NCI-H2196 treated with DMSO at 0.1 percent for 48 hours (cell line): ENCODE data around the gene COTL1.

Experiments used
- DNase-seq: peaks from one replicate; lab custom pipeline; 2025; ENCODE audit not compliant: unreplicated experiment; lab: John Stamatoyannopoulos, UW

The COTL1 gene

GRCh38 chr16:84617791-84618580 is at the start of gene COTL1:
COTL1 (minus strand) TSS chr16:84618078; CDS start chr16:84617914, 164 bp downstream.
- DNase-seq, result peak; percentile 65

- DNase-seq, result no peak
Observed at GRCh38 chr16:84665843-84666242, 48.0 kb upstream of the COTL1 start.

- DNase-seq, result no peak
Observed at GRCh38 chr16:84665359-84665758, 47.5 kb upstream of the COTL1 start.

GRCh38 chr16:84663433-84664101 is 45.7 kb upstream of the COTL1 start:
- DNase-seq, result no peak

- DNase-seq, result no peak
Observed at GRCh38 chr16:84662471-84662870, 44.6 kb upstream of the COTL1 start.

- no peak for DNase-seq
Observed at GRCh38 chr16:84661418-84662060, 43.7 kb upstream of the COTL1 start.

- no peak for DNase-seq
Observed at GRCh38 chr16:84660973-84661372, 43.1 kb upstream of the COTL1 start.

- DNase-seq, result no peak
Observed at GRCh38 chr16:84659656-84660300, 41.9 kb upstream of the COTL1 start.

- DNase-seq, result no peak
Observed at GRCh38 chr16:84658690-84659089, 40.8 kb upstream of the COTL1 start.

- no peak for DNase-seq
Observed at GRCh38 chr16:84657229-84657837, 39.5 kb upstream of the COTL1 start.

- no peak for DNase-seq
Observed at GRCh38 chr16:84656649-84657048, 38.8 kb upstream of the COTL1 start.

GRCh38 chr16:84654998-84655397 is 37.1 kb upstream of the COTL1 start:
- no peak for DNase-seq

- no peak for DNase-seq
Observed at GRCh38 chr16:84654238-84654637, 36.4 kb upstream of the COTL1 start.

- DNase-seq, result no peak
Observed at GRCh38 chr16:84652566-84652965, 34.7 kb upstream of the COTL1 start.

- DNase-seq, result no peak
Observed at GRCh38 chr16:84650062-84650991, 32.4 kb upstream of the COTL1 start.

GRCh38 chr16:84649511-84649861 is 31.6 kb upstream of the COTL1 start:
- DNase-seq, result no peak

- DNase-seq, result no peak
Observed at GRCh38 chr16:84648595-84649510, 31.0 kb upstream of the COTL1 start.

GRCh38 chr16:84647828-84648594 is 30.1 kb upstream of the COTL1 start, which contains the start of gene KLHL36:
KLHL36 (plus strand) TSS chr16:84648511; CDS start chr16:84650868, 2,357 bp downstream.
- no peak for DNase-seq
